GM19468 (cell line): Measurements from ENCODE around the gene PLA2G5.

Experiments
- ATAC-seq: cut with Tn5 transposase; IDR thresholded peaks from one replicate; pipeline ENCODE4 v1.9.1; 2021; ENCODE audit warnings: mild to moderate bottlenecking, moderate library complexity, moderate number of reproducible peaks; ENCODE audit not compliant: unreplicated experiment; ENCODE audit errors: extremely low read depth

The PLA2G5 gene

GRCh38 chr1:20061866-20062265 is 8.1 kb upstream of the PLA2G5 start:
- no peak for ATAC-seq

GRCh38 chr1:20063861-20064292 is 6.1 kb upstream of the PLA2G5 start:
- no peak for ATAC-seq

GRCh38 chr1:20068722-20069121 is 1.3 kb upstream of the PLA2G5 start:
- no peak for ATAC-seq

- ATAC-seq: no peak
These were observed 363 bp downstream of the PLA2G5 start for GRCh38 chr1:20070357-20070756.

GRCh38 chr1:20071416-20071815 is 1.4 kb downstream of the PLA2G5 start:
- ATAC-seq: no peak

- ATAC-seq: no peak
These were observed 2.8 kb downstream of the PLA2G5 start for GRCh38 chr1:20072771-20073170.

GRCh38 chr1:20073256-20073655 is 3.3 kb downstream of the PLA2G5 start:
- no peak for ATAC-seq

GRCh38 chr1:20074055-20074724 is 4.2 kb downstream of the PLA2G5 start:
- no peak for ATAC-seq

GRCh38 chr1:20074725-20075171 is 4.8 kb downstream of the PLA2G5 start:
- ATAC-seq: no peak

- ATAC-seq: no peak
These were observed 5.4 kb downstream of the PLA2G5 start for GRCh38 chr1:20075345-20075744.

- ATAC-seq: no peak
These were observed 6.2 kb downstream of the PLA2G5 start for GRCh38 chr1:20076223-20076622.

GRCh38 chr1:20076710-20077461 is 6.9 kb downstream of the PLA2G5 start:
- ATAC-seq: no peak

- no peak for ATAC-seq
These were observed 8.2 kb downstream of the PLA2G5 start for GRCh38 chr1:20078171-20078651.

- ATAC-seq: no peak
These were observed 8.7 kb downstream of the PLA2G5 start for GRCh38 chr1:20078711-20079110.

- no peak for ATAC-seq
These were observed 9.8 kb downstream of the PLA2G5 start for GRCh38 chr1:20079661-20080305.

GRCh38 chr1:20080441-20081352 is 10.7 kb downstream of the PLA2G5 start:
- no peak for ATAC-seq

- ATAC-seq: no peak
These were observed 11.4 kb downstream of the PLA2G5 start for GRCh38 chr1:20081353-20081810.

- no peak for ATAC-seq
These were observed 12.8 kb downstream of the PLA2G5 start for GRCh38 chr1:20082772-20083171.

- ATAC-seq: no peak
These were observed 13.4 kb downstream of the PLA2G5 start for GRCh38 chr1:20083178-20083944.
